Neural cell (in vitro differentiated cells): ENCODE results near the gene LPP. TPM values are rescaled to one million over a fixed set of nuclear protein-coding genes. Genes with fewer than 3 reads are reported as not detected.

Source experiments
- H2AFZ ChIP-seq: fragments of 200-600, 300-800 bp; sonication (generic), shearing (Covaris generic); 2 replicates; pipeline ENCODE4 v1.6.0; 2014; ENCODE audit warnings: low read depth, mild to moderate bottlenecking, antibody characterized with exemption, low read length, moderate library complexity
- H3F3A ChIP-seq: fragments of 200-600 bp; shearing (Covaris generic); 2 replicates; pipeline ENCODE4 v1.6.1; 2016; ENCODE audit warnings: mild to moderate bottlenecking, moderate library complexity, mixed read lengths, antibody characterized with exemption, low read length; ENCODE audit not compliant: insufficient read depth, poor library complexity, severe bottlenecking
- H3K27ac ChIP-seq: fragments of 200-600, 300-800 bp; sonication (generic), shearing (Covaris generic); 2 replicates; pipeline ENCODE4 v1.5.1; 2014; ENCODE audit warnings: mild to moderate bottlenecking, low read length, moderate library complexity
- H3K27me3 ChIP-seq: fragments of 300-800, 200-600 bp; sonication (generic), shearing (Covaris generic); 2 replicates; pipeline ENCODE4 v1.6.0; 2014; ENCODE audit warnings: mild to moderate bottlenecking, low read depth, low read length, moderate library complexity; ENCODE audit not compliant: insufficient read depth
- H3K36me3 ChIP-seq: fragments of 300-800, 200-600 bp; sonication (generic), shearing (Covaris generic); 2 replicates; pipeline ENCODE4 v1.5.1; 2014; ENCODE audit warnings: mild to moderate bottlenecking, antibody characterized with exemption, low read length, moderate library complexity; ENCODE audit not compliant: insufficient read depth
- H3K4me2 ChIP-seq: fragments of 300-800, 200-600 bp; sonication (generic), shearing (Covaris generic); 2 replicates; pipeline ENCODE4 v1.6.0; 2014; ENCODE audit warnings: mild to moderate bottlenecking, low read length
- H3K4me3 ChIP-seq: fragments of 300-800, 200-600 bp; sonication (generic), shearing (Covaris generic); 2 replicates; pipeline ENCODE4 v1.5.1; 2014; ENCODE audit warnings: mild to moderate bottlenecking, low read length, moderate library complexity
- H3K79me2 ChIP-seq: fragments of 200-600 bp; shearing (Covaris generic); replicated peaks from 2 replicates; pipeline ENCODE4 v1.6.0; 2014; ENCODE audit warnings: mild to moderate bottlenecking, low read length, moderate library complexity; ENCODE audit not compliant: insufficient read depth
- H3K9ac ChIP-seq: fragments of 300-800, 200-600 bp; sonication (generic), shearing (Covaris generic); 2 replicates; pipeline ENCODE4 v1.6.1; 2016; ENCODE audit warnings: mild to moderate bottlenecking, low read length, mixed read lengths
- H3K9me2 ChIP-seq: fragments of 200-600 bp; shearing (Covaris generic); 2 replicates; pipeline ENCODE4 v1.6.1; 2016; ENCODE audit warnings: mild to moderate bottlenecking, low read length, mixed read lengths; ENCODE audit not compliant: insufficient read depth
- H3K9me3 ChIP-seq: fragments of 200-600, 300-800 bp; sonication (generic), shearing (Covaris generic); 2 replicates; pipeline ENCODE4 v1.6.1; 2016; ENCODE audit warnings: mild to moderate bottlenecking, mixed run types, low read length, moderate library complexity, mixed read lengths
- H4K20me1 ChIP-seq: fragments of 200-600 bp; shearing (Covaris generic); 2 replicates; pipeline ENCODE4 v1.6.1; 2016; ENCODE audit warnings: mild to moderate bottlenecking, mixed run types; ENCODE audit not compliant: insufficient read depth
- EP300 ChIP-seq: fragments of 450-650 bp; conservative IDR thresholded peaks from 2 replicates; pipeline ENCODE4 v1.6.1; 2014; ENCODE audit warnings: antibody characterized with exemption, mild to moderate bottlenecking, moderate library complexity; ENCODE audit not compliant: poor library complexity, severe bottlenecking
- EZH2 ChIP-seq: fragments of 200-600, 300-800 bp; shearing (Covaris generic), sonication (generic); IDR thresholded peaks from 2 replicates; pipeline ENCODE4 v1.6.1; 2014; ENCODE audit warnings: antibody characterized with exemption, low read length, borderline replicate concordance, mild to moderate bottlenecking; ENCODE audit not compliant: insufficient read depth, poor library complexity, severe bottlenecking
- MXI1 ChIP-seq: fragments of 450-650 bp; conservative IDR thresholded peaks from 2 replicates; pipeline ENCODE4 v1.6.1; 2014; ENCODE audit warnings: antibody characterized with exemption, mild to moderate bottlenecking; ENCODE audit not compliant: poor library complexity, severe bottlenecking
- POLR2AphosphoS5 ChIP-seq: IDR thresholded peaks from 2 replicates; pipeline ENCODE4 v1.6.1; 2012
- RAD21 ChIP-seq: fragments of 450-650 bp; conservative IDR thresholded peaks from 2 replicates; pipeline ENCODE4 v1.6.1; 2014; ENCODE audit warnings: antibody characterized with exemption, mild to moderate bottlenecking, moderate library complexity
- SMC3 ChIP-seq: fragments of 450-650 bp; conservative IDR thresholded peaks from 2 replicates; pipeline ENCODE4 v1.6.1; 2014; ENCODE audit warnings: antibody characterized with exemption, mild to moderate bottlenecking, moderate library complexity; ENCODE audit not compliant: poor library complexity
- TAF1 ChIP-seq: IDR thresholded peaks from 2 replicates; pipeline ENCODE4 v1.6.1; 2012; ENCODE audit warnings: low read depth
- polyA plus RNA-seq: library from polyadenylated mRNA; depleted of rRNA; stranded (reverse); fragments of >200 nt; gene quantifications from 2 replicates; pipeline ENCODE4 v1.2.3, GENCODE V29; 2014
- TF ChIP-seq, protein P1 (sequence below): fragments of 450-650 bp; IDR thresholded peaks from 2 replicates; pipeline ENCODE4 v1.5.1; 2014; ENCODE audit warnings: antibody characterized with exemption, mild to moderate bottlenecking, moderate library complexity; ENCODE audit not compliant: poor library complexity, severe bottlenecking
- TF ChIP-seq, protein P2 (sequence below): IDR thresholded peaks from 2 replicates; pipeline ENCODE4 v1.6.1; 2012; ENCODE audit warnings: borderline replicate concordance

The LPP gene
- polyA plus RNA-seq, 1 donor from 2014 or later, result 3.0 TPM

DNA sequence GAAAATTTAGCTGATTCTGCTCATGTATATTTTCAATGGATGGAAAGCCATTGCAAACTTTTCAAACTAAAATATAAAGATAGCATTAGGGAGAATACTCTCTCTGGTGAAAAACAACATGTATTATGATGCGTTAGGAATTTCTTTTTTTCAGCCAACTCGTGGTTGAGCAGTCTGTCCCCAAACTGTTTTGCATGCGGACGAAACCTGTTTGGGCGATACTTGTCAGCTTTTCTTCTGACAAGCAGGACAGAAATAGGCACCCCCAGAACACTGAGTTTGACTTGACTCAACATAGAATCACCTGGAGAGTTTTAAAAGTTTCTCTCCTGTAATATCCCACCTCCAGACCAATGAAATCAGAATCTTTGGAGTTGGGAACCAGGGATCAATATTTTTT, 600.3 kb downstream of the LPP start:
- Histone ChIP-seq H3K9me2 (no peaks in the 10 kb centered on the region), H3K27me3 (no peaks in the 10 kb centered on the region), H3K9me3 (no peaks in the 10 kb centered on the region), H3K4me3 (no peak overlapping the region), H2AFZ (no peak overlapping the region), H3F3A (no peaks in the 10 kb centered on the region), H4K20me1 (no peaks in the 10 kb centered on the region), H3K36me3 (no peaks in the 10 kb centered on the region), H3K79me2 (no peaks in the 10 kb centered on the region), H3K27ac (no peak overlapping the region), H3K9ac (no peak overlapping the region), H3K4me2 (no peak overlapping the region)
- TF ChIP-seq EZH2 (no peak), EP300 (no peak), SMC3 (no peak), MXI1 (no peak), RAD21 (no peak), TAF1 (no peak), POLR2AphosphoS5 (no peak)
- TF ChIP-seq, protein P1, sequence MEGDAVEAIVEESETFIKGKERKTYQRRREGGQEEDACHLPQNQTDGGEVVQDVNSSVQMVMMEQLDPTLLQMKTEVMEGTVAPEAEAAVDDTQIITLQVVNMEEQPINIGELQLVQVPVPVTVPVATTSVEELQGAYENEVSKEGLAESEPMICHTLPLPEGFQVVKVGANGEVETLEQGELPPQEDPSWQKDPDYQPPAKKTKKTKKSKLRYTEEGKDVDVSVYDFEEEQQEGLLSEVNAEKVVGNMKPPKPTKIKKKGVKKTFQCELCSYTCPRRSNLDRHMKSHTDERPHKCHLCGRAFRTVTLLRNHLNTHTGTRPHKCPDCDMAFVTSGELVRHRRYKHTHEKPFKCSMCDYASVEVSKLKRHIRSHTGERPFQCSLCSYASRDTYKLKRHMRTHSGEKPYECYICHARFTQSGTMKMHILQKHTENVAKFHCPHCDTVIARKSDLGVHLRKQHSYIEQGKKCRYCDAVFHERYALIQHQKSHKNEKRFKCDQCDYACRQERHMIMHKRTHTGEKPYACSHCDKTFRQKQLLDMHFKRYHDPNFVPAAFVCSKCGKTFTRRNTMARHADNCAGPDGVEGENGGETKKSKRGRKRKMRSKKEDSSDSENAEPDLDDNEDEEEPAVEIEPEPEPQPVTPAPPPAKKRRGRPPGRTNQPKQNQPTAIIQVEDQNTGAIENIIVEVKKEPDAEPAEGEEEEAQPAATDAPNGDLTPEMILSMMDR, result no peak
- TF ChIP-seq, protein P2, sequence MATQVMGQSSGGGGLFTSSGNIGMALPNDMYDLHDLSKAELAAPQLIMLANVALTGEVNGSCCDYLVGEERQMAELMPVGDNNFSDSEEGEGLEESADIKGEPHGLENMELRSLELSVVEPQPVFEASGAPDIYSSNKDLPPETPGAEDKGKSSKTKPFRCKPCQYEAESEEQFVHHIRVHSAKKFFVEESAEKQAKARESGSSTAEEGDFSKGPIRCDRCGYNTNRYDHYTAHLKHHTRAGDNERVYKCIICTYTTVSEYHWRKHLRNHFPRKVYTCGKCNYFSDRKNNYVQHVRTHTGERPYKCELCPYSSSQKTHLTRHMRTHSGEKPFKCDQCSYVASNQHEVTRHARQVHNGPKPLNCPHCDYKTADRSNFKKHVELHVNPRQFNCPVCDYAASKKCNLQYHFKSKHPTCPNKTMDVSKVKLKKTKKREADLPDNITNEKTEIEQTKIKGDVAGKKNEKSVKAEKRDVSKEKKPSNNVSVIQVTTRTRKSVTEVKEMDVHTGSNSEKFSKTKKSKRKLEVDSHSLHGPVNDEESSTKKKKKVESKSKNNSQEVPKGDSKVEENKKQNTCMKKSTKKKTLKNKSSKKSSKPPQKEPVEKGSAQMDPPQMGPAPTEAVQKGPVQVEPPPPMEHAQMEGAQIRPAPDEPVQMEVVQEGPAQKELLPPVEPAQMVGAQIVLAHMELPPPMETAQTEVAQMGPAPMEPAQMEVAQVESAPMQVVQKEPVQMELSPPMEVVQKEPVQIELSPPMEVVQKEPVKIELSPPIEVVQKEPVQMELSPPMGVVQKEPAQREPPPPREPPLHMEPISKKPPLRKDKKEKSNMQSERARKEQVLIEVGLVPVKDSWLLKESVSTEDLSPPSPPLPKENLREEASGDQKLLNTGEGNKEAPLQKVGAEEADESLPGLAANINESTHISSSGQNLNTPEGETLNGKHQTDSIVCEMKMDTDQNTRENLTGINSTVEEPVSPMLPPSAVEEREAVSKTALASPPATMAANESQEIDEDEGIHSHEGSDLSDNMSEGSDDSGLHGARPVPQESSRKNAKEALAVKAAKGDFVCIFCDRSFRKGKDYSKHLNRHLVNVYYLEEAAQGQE, result no peak

DNA sequence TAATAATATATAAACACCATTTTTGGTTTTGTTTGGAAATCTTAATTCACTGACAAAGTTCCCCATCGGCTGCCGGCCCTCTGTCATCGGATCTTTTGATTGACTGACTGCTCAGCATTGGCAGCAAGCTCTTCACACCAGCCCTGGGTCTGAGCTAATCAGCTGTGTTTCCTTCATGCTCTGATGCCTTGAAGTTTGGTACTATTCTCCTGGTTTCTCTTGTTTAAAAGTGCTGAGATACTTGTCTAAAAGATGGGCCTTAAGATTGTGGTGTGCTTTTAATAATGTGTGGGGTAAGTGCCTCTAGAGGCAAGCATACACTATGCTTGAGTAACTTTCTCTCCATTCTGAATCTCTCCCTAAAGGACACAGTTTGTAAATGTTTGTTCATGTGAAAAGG, 602.3 kb downstream of the LPP start:
- H4K20me1 ChIP-seq, result no peaks in the 10 kb centered on the region
- no peak for TF ChIP-seq RAD21
- TF ChIP-seq, protein P2, result no peak
- TF ChIP-seq SMC3, result no peak
- TF ChIP-seq EZH2, result no peak
- no peak for TF ChIP-seq TAF1
- no peak for TF ChIP-seq EP300
- no peak for TF ChIP-seq MXI1
- TF ChIP-seq, protein P1, result no peak
- TF ChIP-seq POLR2AphosphoS5, result no peak
- no peaks in the 10 kb centered on the region for H3K79me2 ChIP-seq
- H3K9ac ChIP-seq, result no peak overlapping the region
- H2AFZ ChIP-seq, result no peak overlapping the region
- no peaks in the 10 kb centered on the region for H3K9me2 ChIP-seq
- no peak overlapping the region for H3K4me3 ChIP-seq
- no peaks in the 10 kb centered on the region for H3K9me3 ChIP-seq
- H3K27ac ChIP-seq, result no peak overlapping the region
- no peaks in the 10 kb centered on the region for H3F3A ChIP-seq
- no peaks in the 10 kb centered on the region for H3K27me3 ChIP-seq
- H3K4me2 ChIP-seq, result no peak overlapping the region
- no peaks in the 10 kb centered on the region for H3K36me3 ChIP-seq
